Measurements from ENCODE around the gene POU6F1. TPM values are rescaled to one million over a fixed set of nuclear protein-coding genes. Genes with fewer than 3 reads are reported as not detected.

POU6F1 gene
- total RNA-seq, 5 donors from 2014 or later (not counting 1 experiment from before 2014, with no cell fraction given): 29.4 to 61.9 (median 45.4) TPM

- ChIA-PET CTCF (no interaction called here), POLR2A (no interaction called here)
- H3K36me3 ChIP-seq (ENCODE audit: control insufficient read depth in 2 of 2, extremely low read depth in 1 of 2, insufficient read depth in 1 of 2, low read length in 1 of 2): no peaks in the 10 kb centered on the region
- DNase-seq: no peak
- no peak overlapping the region for H3K4me3 Mint-ChIP-seq
- WGBS (ENCODE audit: insufficient coverage): 78% methylated on average over 2 of the region's 4 CpGs
- H3K4me1 Mint-ChIP-seq: peaks cover 2 to 6% (median 5%) of the 10 kb centered on the region in 3 donors
- H3K9me3 ChIP-seq: no peaks in the 10 kb centered on the region
- H3K27ac Mint-ChIP-seq: no peak overlapping the region
- no peak for ATAC-seq (replicated peaks in 1 of 4)
- H3K27me3 Mint-ChIP-seq: no peaks in the 10 kb centered on the region
- H3K4me1 ChIP-seq (ENCODE audit: control insufficient read depth in 1 of 2, extremely low read depth in 1 of 2, insufficient read depth in 2 of 2, low read length in 2 of 2): no peaks in the 10 kb centered on the region
- H3K4me3 ChIP-seq (ENCODE audit: control insufficient read depth in 1 of 2, extremely low read depth in 1 of 2, low read length in 1 of 2): no peak overlapping the region
- no peaks in the 10 kb centered on the region for H3K9me3 Mint-ChIP-seq
- no peaks in the 10 kb centered on the region for H3K27me3 ChIP-seq (replicated peaks in 1 of 2; ENCODE audit: control insufficient read depth in 2 of 2, extremely low read depth in 1 of 2, insufficient read depth in 2 of 2, low read length in 1 of 2)
- H3K27ac ChIP-seq (ENCODE audit: low read length): no peak overlapping the region
- H3K36me3 Mint-ChIP-seq: peaks cover 8% of the 10 kb centered on the region
These were observed 36.7 kb upstream of the POU6F1 start for GRCh38 chr12:51254536-51254935.

- H3K4me3 ChIP-seq (ENCODE audit: control insufficient read depth in 1 of 2, extremely low read depth in 1 of 2, low read length in 1 of 2): no peak overlapping the region
- H3K9me3 ChIP-seq: no peaks in the 10 kb centered on the region
- Mint-ChIP-seq H3K36me3 (peaks cover 8% of the 10 kb centered on the region), H3K4me3 (no peak overlapping the region), H3K27me3 (no peaks in the 10 kb centered on the region), H3K9me3 (no peaks in the 10 kb centered on the region), H3K27ac (no peak overlapping the region), H3K4me1 (peaks cover 6 to 12% (median 9%) of the 10 kb centered on the region in 3 donors)
- WGBS (ENCODE audit: insufficient coverage): no CpG with 5 or more reads among the region's 1 CpG
- peaks cover 4 to 7% of the 10 kb centered on the region in 2 experiments for H3K4me1 ChIP-seq (ENCODE audit: control insufficient read depth in 1 of 2, extremely low read depth in 1 of 2, insufficient read depth in 2 of 2, low read length in 2 of 2)
- no peaks in the 10 kb centered on the region for H3K27me3 ChIP-seq (replicated peaks in 1 of 2; ENCODE audit: control insufficient read depth in 2 of 2, extremely low read depth in 1 of 2, insufficient read depth in 2 of 2, low read length in 1 of 2)
- H3K36me3 ChIP-seq (ENCODE audit: control insufficient read depth in 2 of 2, extremely low read depth in 1 of 2, insufficient read depth in 1 of 2, low read length in 1 of 2): no peaks in the 10 kb centered on the region
- no peak for DNase-seq
- no peak overlapping the region for H3K27ac ChIP-seq (ENCODE audit: low read length)
- ChIA-PET CTCF (interaction anchor here in 1 of 2 donors (0.7 to 1.0 kb wide), 2 partner anchors 13 to 164 kb away, joined by 3 to 4 read pairs; no protein-coding TSS in a partner anchor), POLR2A (interaction anchor here in 1 of 2 donors (0.7 kb wide), 1 partner anchor 227 kb away, joined by 3 read pairs; no protein-coding TSS in a partner anchor)
- ATAC-seq (replicated peaks in 1 of 4): no peak
These were observed 35.4 kb upstream of the POU6F1 start for GRCh38 chr12:51253276-51253675.

- no peaks in the 10 kb centered on the region for H3K27me3 ChIP-seq (replicated peaks in 1 of 2; ENCODE audit: control insufficient read depth in 2 of 2, extremely low read depth in 1 of 2, insufficient read depth in 2 of 2, low read length in 1 of 2)
- peaks cover 28 to 35% of the 10 kb centered on the region in 2 experiments for H3K4me1 ChIP-seq (ENCODE audit: control insufficient read depth in 1 of 2, extremely low read depth in 1 of 2, insufficient read depth in 2 of 2, low read length in 2 of 2)
- no peak overlapping the region for H3K4me3 ChIP-seq (ENCODE audit: control insufficient read depth in 1 of 2, extremely low read depth in 1 of 2, low read length in 1 of 2)
- peak overlapping the region; percentile 80 for H3K27ac ChIP-seq (ENCODE audit: low read length)
- ATAC-seq (replicated peaks in 1 of 4) (no peak), DNase-seq (no peak)
- peak overlapping the region in 1 of 3 donors; percentile 29 for H3K4me3 Mint-ChIP-seq
- H3K4me1 Mint-ChIP-seq: peaks cover 44 to 51% (median 49%) of the 10 kb centered on the region in 3 donors
- H3K9me3 Mint-ChIP-seq: no peaks in the 10 kb centered on the region
- ChIA-PET CTCF (interaction anchor here in 1 of 2 donors (1.3 kb wide), 1 partner anchor 30 kb away, joined by 12 read pairs; the partner anchor contains the start of gene POU6F1), POLR2A (no interaction called here)
- WGBS (ENCODE audit: insufficient coverage): 75% methylated on average over 13 of the region's 14 CpGs
- H3K27me3 Mint-ChIP-seq: no peaks in the 10 kb centered on the region
- H3K9me3 ChIP-seq: no peaks in the 10 kb centered on the region
- H3K27ac Mint-ChIP-seq: peak overlapping the region; percentile 85 to 89
- peaks cover 15% of the 10 kb centered on the region for H3K36me3 Mint-ChIP-seq
- peaks cover 0 to 20% of the 10 kb centered on the region in 2 donors for H3K36me3 ChIP-seq (ENCODE audit: control insufficient read depth in 2 of 2, extremely low read depth in 1 of 2, insufficient read depth in 1 of 2, low read length in 1 of 2)
These were observed 29.8 kb upstream of the POU6F1 start for GRCh38 chr12:51247523-51248206.

- Mint-ChIP-seq H3K27me3 (no peaks in the 10 kb centered on the region), H3K36me3 (peaks cover 23% of the 10 kb centered on the region), H3K27ac (peak overlapping the region; percentile 83 to 85), H3K4me1 (peaks cover 56 to 62% (median 61%) of the 10 kb centered on the region in 3 donors), H3K4me3 (peak overlapping the region in 1 of 3 donors; percentile 29), H3K9me3 (no peaks in the 10 kb centered on the region)
- ATAC-seq (replicated peaks in 1 of 4) (peak; percentile 56 to 80 (median 60)), DNase-seq (peak in 29 of 35 experiments; percentile 11 to 68 (median 39))
- Histone ChIP-seq H3K4me3 (ENCODE audit: control insufficient read depth in 1 of 2, extremely low read depth in 1 of 2, low read length in 1 of 2) (peak overlapping the region in 1 of 2 donors; percentile 47), H3K36me3 (ENCODE audit: control insufficient read depth in 2 of 2, extremely low read depth in 1 of 2, insufficient read depth in 1 of 2, low read length in 1 of 2) (peaks cover 0 to 33% of the 10 kb centered on the region in 2 donors), H3K4me1 (ENCODE audit: control insufficient read depth in 1 of 2, extremely low read depth in 1 of 2, insufficient read depth in 2 of 2, low read length in 2 of 2) (peaks cover 31 to 46% of the 10 kb centered on the region in 2 experiments), H3K9me3 (no peaks in the 10 kb centered on the region), H3K27me3 (replicated peaks in 1 of 2; ENCODE audit: control insufficient read depth in 2 of 2, extremely low read depth in 1 of 2, insufficient read depth in 2 of 2, low read length in 1 of 2) (no peaks in the 10 kb centered on the region), H3K27ac (ENCODE audit: low read length) (peak overlapping the region; percentile 80)
- ChIA-PET POLR2A (interaction anchor here (0.6 to 1.7 kb wide), 2 partner anchors 29 to 33 kb away, joined by 3 to 7 read pairs; partner anchors contain the start of gene POU6F1 (in 1 of the 2)), CTCF (interaction anchor here (0.6 to 1.3 kb wide), 3 partner anchors 16 to 28 kb away, joined by 3 to 12 read pairs (median 3); partner anchors contain the start of gene POU6F1 (in 1 of the 2))
- WGBS (ENCODE audit: insufficient coverage): 0% methylated on average over 1 of the region's 7 CpGs
These were observed 28.5 kb upstream of the POU6F1 start for GRCh38 chr12:51246254-51246853.

- Histone ChIP-seq H3K27ac (ENCODE audit: low read length) (peak overlapping the region; percentile 80), H3K4me3 (ENCODE audit: control insufficient read depth in 1 of 2, extremely low read depth in 1 of 2, low read length in 1 of 2) (no peak overlapping the region), H3K9me3 (no peaks in the 10 kb centered on the region), H3K36me3 (ENCODE audit: control insufficient read depth in 2 of 2, extremely low read depth in 1 of 2, insufficient read depth in 1 of 2, low read length in 1 of 2) (peaks cover 0 to 40% of the 10 kb centered on the region in 2 donors), H3K4me1 (ENCODE audit: control insufficient read depth in 1 of 2, extremely low read depth in 1 of 2, insufficient read depth in 2 of 2, low read length in 2 of 2) (peaks cover 31 to 53% of the 10 kb centered on the region in 2 experiments), H3K27me3 (replicated peaks in 1 of 2; ENCODE audit: control insufficient read depth in 2 of 2, extremely low read depth in 1 of 2, insufficient read depth in 2 of 2, low read length in 1 of 2) (no peaks in the 10 kb centered on the region)
- 85% methylated on average over 4 of the region's 11 CpGs for WGBS (ENCODE audit: insufficient coverage)
- ChIA-PET CTCF (interaction anchor here (0.6 to 0.8 kb wide), 2 partner anchors 17 to 18 kb away, joined by 3 read pairs; no protein-coding TSS in a partner anchor), POLR2A (interaction anchor here (0.5 to 1.7 kb wide), 5 partner anchors 20 to 1252 kb away, joined by 3 to 8 read pairs (median 5); partner anchors contain the start of gene POU6F1 (in 1 of the 2))
- Mint-ChIP-seq H3K4me1 (peaks cover 63 to 69% (median 68%) of the 10 kb centered on the region in 3 donors), H3K27me3 (no peaks in the 10 kb centered on the region), H3K4me3 (peak overlapping the region in 1 of 3 donors; percentile 29), H3K27ac (peak overlapping the region; percentile 83 to 85), H3K36me3 (peaks cover 30% of the 10 kb centered on the region), H3K9me3 (no peaks in the 10 kb centered on the region)
- ATAC-seq (replicated peaks in 1 of 4) (peak in 2 of 4 experiments; percentile 7 to 20), DNase-seq (no peak)
These were observed 27.8 kb upstream of the POU6F1 start for GRCh38 chr12:51245476-51246253.

Measured in T-cell (primary cell).